Tibial nerve (tissue), 3 donors: ENCODE data around the gene BPTF.
"Not testable (repeated sequence)": the region's sequence is repeated elsewhere in the genome, so short reads cannot be mapped to it uniquely, and the experiment has no call there.

Experiments
- CTCF ChIP-seq, 5 experiments: fragments of 200-600 bp in 3 of 5; fragments of 450-650 bp in 2 of 5; sonication (generic) in 3 of 5; IDR thresholded peaks; one replicate each; pipeline ENCODE4 v1.5.1; 2016 to 2019; ENCODE audit warnings: antibody characterized with exemption in 5 of 5, mild to moderate bottlenecking in 3 of 5, moderate library complexity in 2 of 5
- POLR2A ChIP-seq, 2 donors: fragments of 450-650 bp; IDR thresholded peaks; one replicate each; pipeline ENCODE4 v1.6.1; 2017; ENCODE audit warnings: antibody characterized with exemption in 2 of 2, mild to moderate bottlenecking in 2 of 2, moderate library complexity in 2 of 2

GRCh38 chr17:67928842-67929241 lies 103.5 kb downstream of the BPTF start:
- not testable (repeated sequence) for TF ChIP-seq CTCF, POLR2A (IDR thresholded peaks at IDR 0.05)
